PC-3 (cell line): ENCODE results near the gene STAC3. TPM values are rescaled to one million over a fixed set of nuclear protein-coding genes. Genes with fewer than 3 reads are reported as not detected.

Source experiments
- ATAC-seq: fragments of 200-7000 bp; cut with Tn5 transposase; 2 replicates; pipeline ENCODE4 v1.9.1; 2020; ENCODE audit warnings: mild to moderate bottlenecking, moderate library complexity
- BruUV-seq: library from RNA; stranded (reverse); fragments of 400-500 nt; replicated peaks from 2 replicates; lab custom pipeline; 2021; lab: Mats Ljungman, UMichigan
- CTCF ChIA-PET: fragments of 300-600 bp; sonication (Branson Sonifier 250); formaldehyde crosslinking; loops from one replicate; lab custom pipeline; 2022; ENCODE audit warnings: antibody characterized with exemption; lab: Charles Lee
- POLR2A ChIA-PET: fragments of 300-600 bp; sonication (Branson Sonifier 250); formaldehyde crosslinking; loops from one replicate; lab custom pipeline; 2022; ENCODE audit warnings: antibody characterized with exemption; ENCODE audit not compliant: unreplicated experiment; lab: Charles Lee
- DNase-seq: peaks from one replicate; pipeline ENCODE4 v3.0.0-alpha.2; 2015
- H2AFZ ChIP-seq: fragments of 300-600 bp; sonication (generic); 2 replicates; pipeline ENCODE4 v1.6.0; 2016; ENCODE audit warnings: antibody characterized with exemption, low read length
- H3F3A ChIP-seq: fragments of 300-600 bp; sonication (generic); one replicate; pipeline ENCODE4 v1.6.0; 2017; ENCODE audit warnings: antibody characterized with exemption, low read length, control low read depth, mild to moderate bottlenecking; ENCODE audit not compliant: unreplicated experiment
- H3K27ac ChIP-seq: fragments of 300-600 bp; sonication (generic); 2 replicates; pipeline ENCODE4 v1.5.1; 2016; ENCODE audit warnings: mild to moderate bottlenecking, low read length
- H3K27me3 ChIP-seq: fragments of 300-600 bp; sonication (generic); 2 replicates; pipeline ENCODE4 v1.6.1; 2016; ENCODE audit warnings: low read length, mixed read lengths
- H3K36me3 ChIP-seq: fragments of 300-600 bp; sonication (generic); 2 replicates; pipeline ENCODE4 v1.6.1; 2016; ENCODE audit warnings: low read depth, mixed run types, low read length, mixed read lengths
- H3K4me1 ChIP-seq: fragments of 300-600 bp; sonication (generic); 2 replicates; pipeline ENCODE4 v1.5.1; 2016; ENCODE audit warnings: low read length; ENCODE audit not compliant: insufficient read depth
- H3K4me2 ChIP-seq: fragments of 300-600 bp; sonication (generic); 2 replicates; pipeline ENCODE4 v1.6.0; 2016; ENCODE audit warnings: low read length
- H3K4me3 ChIP-seq: fragments of 300-600 bp; sonication (generic); 2 replicates; pipeline ENCODE4 v1.5.1; 2016; ENCODE audit warnings: mild to moderate bottlenecking, low read length, mixed read lengths
- H3K79me2 ChIP-seq: fragments of 300-600 bp; sonication (generic); 2 replicates; pipeline ENCODE4 v1.6.1; 2017; ENCODE audit warnings: low read length, mixed read lengths
- H3K9ac ChIP-seq: fragments of 300-600 bp; sonication (generic); 2 replicates; pipeline ENCODE4 v1.6.0; 2016; ENCODE audit warnings: mild to moderate bottlenecking, low read length
- H3K9me2 ChIP-seq: fragments of 300-600 bp; sonication (generic); replicated peaks from 2 replicates; pipeline ENCODE4 v1.6.1; 2016; ENCODE audit warnings: mixed run types, low read length, mixed read lengths
- H3K9me3 ChIP-seq: fragments of 300-600 bp; sonication (generic); 2 replicates; pipeline ENCODE4 v1.6.1; 2016; ENCODE audit warnings: low read length, mixed read lengths
- H4K20me1 ChIP-seq: fragments of 300-600 bp; sonication (generic); 2 replicates; pipeline ENCODE4 v1.6.1; 2016; ENCODE audit warnings: low read length, mixed read lengths
- CTCF ChIP-seq: fragments of 300-600 bp; sonication (generic); conservative IDR thresholded peaks from 2 replicates; pipeline ENCODE4 v1.5.1; 2017; ENCODE audit warnings: antibody characterized with exemption, low read depth, mild to moderate bottlenecking, low read length
- EZH2 ChIP-seq: fragments of 300-600 bp; sonication (generic); IDR thresholded peaks from one replicate; pipeline ENCODE4 v1.6.1; 2017; ENCODE audit warnings: antibody characterized with exemption, mild to moderate bottlenecking, low read length; ENCODE audit not compliant: unreplicated experiment
- EZH2phosphoT487 ChIP-seq: fragments of 300-600 bp; sonication (generic); IDR thresholded peaks from 2 replicates; pipeline ENCODE4 v1.6.1; 2018; ENCODE audit warnings: mild to moderate bottlenecking, antibody characterized with exemption, low read length, borderline replicate concordance
- intact Hi-C: fragments of 100-400 bp; cut with micrococcal nuclease; formaldehyde crosslinking; loops from 2 replicates; pipeline ENCODE4 v1.9.0; 2023
- total RNA-seq: library from RNA; depleted of rRNA; stranded (reverse); fragments of >200 nt; gene quantifications from 2 replicates; pipeline ENCODE4 v1.2.3, GENCODE V29; 2014

The STAC3 gene
- total RNA-seq, 1 experiment from 2014 or later = 1.8 TPM

GRCh38 chr12:57243521-57244311 is 7.3 kb downstream of the STAC3 start:
- ChIA-PET POLR2A (no interaction called here), CTCF (interaction anchor here (0.6 to 2.1 kb wide), 9 partner anchors 14 to 242 kb away, joined by 3 to 24 read pairs (median 5); partner anchors contain the start of gene SHMT2)
- H3F3A ChIP-seq = no peaks in the 10 kb centered on the region
- no TSS peak for BruUV-seq
- H3K27me3 ChIP-seq = peaks cover 16% of the 10 kb centered on the region
- H3K79me2 ChIP-seq = no peaks in the 10 kb centered on the region
- DNase-seq (peak; percentile 88), ATAC-seq (peak; percentile 23)
- H3K4me1 ChIP-seq = peaks cover 31% of the 10 kb centered on the region
- H4K20me1 ChIP-seq = no peaks in the 10 kb centered on the region
- no peak overlapping the region for H3K9ac ChIP-seq
- intact Hi-C loops = loop anchor here (1.0 kb wide), 1 partner anchor 29 kb away; no protein-coding TSS in a partner anchor
- H3K4me3 ChIP-seq = peak overlapping the region; percentile 68
- H2AFZ ChIP-seq = peak overlapping the region; percentile 86
- H3K9me2 ChIP-seq = no peaks in the 10 kb centered on the region
- TF ChIP-seq EZH2phosphoT487 (no peak), CTCF (peak; percentile 84), EZH2 (no peak)
- H3K27ac ChIP-seq = no peak overlapping the region
- H3K36me3 ChIP-seq = no peaks in the 10 kb centered on the region
- no peaks in the 10 kb centered on the region for H3K9me3 ChIP-seq
- peak overlapping the region; percentile 99 for H3K4me2 ChIP-seq

- Histone ChIP-seq H2AFZ (peak overlapping the region; percentile 86), H3K79me2 (no peaks in the 10 kb centered on the region), H4K20me1 (no peaks in the 10 kb centered on the region), H3K36me3 (no peaks in the 10 kb centered on the region), H3K9ac (no peak overlapping the region), H3K4me3 (peak overlapping the region; percentile 68), H3K4me2 (peak overlapping the region; percentile 99), H3K27me3 (peaks cover 16% of the 10 kb centered on the region), H3K27ac (no peak overlapping the region), H3F3A (no peaks in the 10 kb centered on the region), H3K9me3 (no peaks in the 10 kb centered on the region), H3K4me1 (peaks cover 33% of the 10 kb centered on the region), H3K9me2 (no peaks in the 10 kb centered on the region)
- intact Hi-C loops = loop anchor here (1.0 kb wide), 1 partner anchor 29 kb away; no protein-coding TSS in a partner anchor
- ATAC-seq = peak; percentile 7
- POLR2A ChIA-PET = interaction anchor here (0.6 kb wide), 1 partner anchor 14 kb away, joined by 6 read pairs; the partner anchor contains the start of gene SHMT2
- DNase-seq = peak; percentile 68
- BruUV-seq = no TSS peak
- CTCF ChIA-PET = interaction anchor here (0.6 to 2.1 kb wide), 10 partner anchors 13 to 241 kb away, joined by 3 to 24 read pairs (median 4); partner anchors contain the start of gene SHMT2
- TF ChIP-seq CTCF = peak; percentile 82
- no peak for TF ChIP-seq EZH2
Observed at GRCh38 chr12:57242691-57243454, 8.1 kb downstream of the STAC3 start.
